ENCODE results near the gene PSMD1.

PSMD1 gene

GRCh38 chr2:231037202-231037730, 19.4 kb upstream of the PSMD1 start, which contains the start of gene C2orf72:
Gene C2orf72 (plus strand): TSS chr2:231037523. CDS start chr2:231037566, 43 bp downstream.
- H3K27ac ChIP-seq: no peak within 1 kb of the TSS
- H3K36me3 ChIP-seq (ENCODE audit: control insufficient read depth, insufficient read depth, low read length): no peaks in the 10 kb centered on the region
- H3K9ac ChIP-seq: no peak within 1 kb of the TSS
- no peak within 1 kb of the TSS for H3K4me3 ChIP-seq (ENCODE audit: low read depth, low read length)
- no peaks in the 10 kb centered on the region for H3K27me3 ChIP-seq (ENCODE audit: control insufficient read depth, insufficient read depth, low read length)
- H2AFZ ChIP-seq: peak within 1 kb of the TSS; percentile 93
- H3K79me2 ChIP-seq: no peaks in the 10 kb centered on the region
- no peaks in the 10 kb centered on the region for H3K4me1 ChIP-seq
- peak within 1 kb of the TSS; percentile 53 for H3K4me2 ChIP-seq (ENCODE audit: low read length)
- TF ChIP-seq, protein P1, sequence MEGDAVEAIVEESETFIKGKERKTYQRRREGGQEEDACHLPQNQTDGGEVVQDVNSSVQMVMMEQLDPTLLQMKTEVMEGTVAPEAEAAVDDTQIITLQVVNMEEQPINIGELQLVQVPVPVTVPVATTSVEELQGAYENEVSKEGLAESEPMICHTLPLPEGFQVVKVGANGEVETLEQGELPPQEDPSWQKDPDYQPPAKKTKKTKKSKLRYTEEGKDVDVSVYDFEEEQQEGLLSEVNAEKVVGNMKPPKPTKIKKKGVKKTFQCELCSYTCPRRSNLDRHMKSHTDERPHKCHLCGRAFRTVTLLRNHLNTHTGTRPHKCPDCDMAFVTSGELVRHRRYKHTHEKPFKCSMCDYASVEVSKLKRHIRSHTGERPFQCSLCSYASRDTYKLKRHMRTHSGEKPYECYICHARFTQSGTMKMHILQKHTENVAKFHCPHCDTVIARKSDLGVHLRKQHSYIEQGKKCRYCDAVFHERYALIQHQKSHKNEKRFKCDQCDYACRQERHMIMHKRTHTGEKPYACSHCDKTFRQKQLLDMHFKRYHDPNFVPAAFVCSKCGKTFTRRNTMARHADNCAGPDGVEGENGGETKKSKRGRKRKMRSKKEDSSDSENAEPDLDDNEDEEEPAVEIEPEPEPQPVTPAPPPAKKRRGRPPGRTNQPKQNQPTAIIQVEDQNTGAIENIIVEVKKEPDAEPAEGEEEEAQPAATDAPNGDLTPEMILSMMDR (IDR thresholded peaks at IDR 0.05): no peak
- H3K9me3 ChIP-seq (ENCODE audit: control insufficient read depth, low read length): no peaks in the 10 kb centered on the region

DNA sequence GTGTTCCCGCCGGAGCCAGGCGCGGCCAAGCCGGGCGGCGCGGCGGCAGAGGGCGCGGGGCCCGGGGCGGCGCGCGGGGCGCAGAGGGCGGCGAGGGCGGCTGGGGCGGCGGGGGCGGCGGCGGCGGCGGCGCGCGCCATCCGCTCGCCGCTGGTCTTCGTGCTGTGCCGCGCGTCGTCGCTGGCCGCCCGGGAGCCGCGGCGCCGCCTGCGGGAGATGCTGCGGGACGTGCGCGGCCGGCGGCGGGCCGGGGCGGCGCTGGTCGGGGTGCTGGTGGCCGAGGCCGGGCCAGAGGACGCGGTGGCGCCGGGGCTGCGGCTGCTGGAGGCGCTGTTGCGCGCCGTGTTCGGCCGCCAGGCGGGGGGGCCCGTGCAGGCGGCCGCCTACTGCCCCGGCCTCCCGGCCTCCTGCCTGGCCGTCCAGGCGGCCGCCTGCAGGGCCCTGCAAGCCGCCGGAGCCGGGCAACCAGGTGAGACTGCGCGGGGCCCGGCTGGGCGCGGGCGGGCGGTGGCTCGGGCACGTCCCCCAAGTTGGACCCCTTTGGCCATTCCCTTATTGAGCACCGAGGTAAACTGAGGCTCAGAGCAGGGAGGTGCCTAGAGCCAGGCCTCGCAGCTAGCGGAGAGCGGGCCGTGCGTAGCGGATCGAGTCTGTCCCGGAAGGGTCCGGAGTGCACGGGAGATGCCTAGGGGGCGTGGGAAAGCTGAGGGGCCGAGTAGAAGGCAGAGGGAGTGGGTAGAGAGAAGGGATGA, 18.8 kb upstream of the PSMD1 start:
- H3K4me3 ChIP-seq (ENCODE audit: low read depth, low read length): no peak overlapping the region
- no peaks in the 10 kb centered on the region for H3K27me3 ChIP-seq (ENCODE audit: control insufficient read depth, insufficient read depth, low read length)
- H3K4me1 ChIP-seq: no peaks in the 10 kb centered on the region

DNA sequence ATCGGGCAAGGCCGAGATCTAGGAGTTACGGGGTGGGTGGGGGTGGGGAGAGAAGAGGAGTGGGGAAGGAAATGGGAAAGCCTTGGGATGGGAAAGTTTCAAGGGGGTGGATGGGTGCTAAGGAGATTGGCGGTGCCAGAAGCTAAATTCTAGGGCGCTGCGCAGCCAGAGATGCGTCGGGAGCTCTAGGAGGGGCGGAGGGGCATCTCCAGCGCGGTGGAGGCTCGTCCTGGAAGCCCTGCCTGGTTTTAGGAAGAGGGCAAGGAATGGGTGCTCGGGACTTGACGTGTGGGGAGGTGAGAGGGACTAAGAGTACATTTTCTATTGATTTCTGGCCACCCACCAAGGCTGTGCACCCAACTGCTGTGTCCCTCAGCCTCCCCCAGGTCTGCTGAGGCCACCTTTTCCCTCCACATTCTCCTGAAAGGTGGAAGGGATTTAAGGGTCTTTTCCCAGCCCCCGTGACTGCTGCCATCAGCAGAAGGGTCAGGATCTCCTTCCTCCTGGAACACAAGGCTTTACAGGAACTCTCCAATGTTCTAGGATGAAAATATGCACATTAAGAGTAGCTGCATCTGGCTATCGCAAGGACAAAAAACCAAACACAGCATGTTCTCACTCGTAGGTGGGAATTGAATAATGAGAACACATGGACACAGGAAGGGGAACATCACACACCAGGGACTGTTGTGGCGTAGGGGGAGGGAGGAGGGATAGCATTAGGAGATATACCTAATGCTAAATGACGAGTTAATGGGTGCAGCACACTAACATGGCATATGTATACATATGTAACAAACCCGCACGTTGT, 18.0 kb upstream of the PSMD1 start:
- Histone ChIP-seq H3K4me3 (ENCODE audit: low read depth, low read length) (no peak overlapping the region), H3K9me3 (ENCODE audit: control insufficient read depth, low read length) (no peaks in the 10 kb centered on the region), H3K27ac (no peak overlapping the region), H3K36me3 (ENCODE audit: control insufficient read depth, insufficient read depth, low read length) (no peaks in the 10 kb centered on the region), H3K27me3 (ENCODE audit: control insufficient read depth, insufficient read depth, low read length) (no peaks in the 10 kb centered on the region), H3K79me2 (no peaks in the 10 kb centered on the region), H3K4me1 (no peaks in the 10 kb centered on the region), H2AFZ (peak overlapping the region; percentile 93), H3K9ac (no peak overlapping the region), H3K4me2 (ENCODE audit: low read length) (peak overlapping the region; percentile 50)
- TF ChIP-seq, protein P1 (IDR thresholded peaks at IDR 0.05): no peak

More for the DNA sequence above, 18.8 kb upstream of the PSMD1 start:
- Histone ChIP-seq H2AFZ (peak overlapping the region; percentile 93), H3K79me2 (no peaks in the 10 kb centered on the region), H3K27ac (no peak overlapping the region), H3K9me3 (ENCODE audit: control insufficient read depth, low read length) (no peaks in the 10 kb centered on the region), H3K9ac (no peak overlapping the region), H3K4me2 (ENCODE audit: low read length) (peak overlapping the region; percentile 50), H3K36me3 (ENCODE audit: control insufficient read depth, insufficient read depth, low read length) (no peaks in the 10 kb centered on the region)
- TF ChIP-seq, protein P1 (IDR thresholded peaks at IDR 0.05): no peak

GRCh38 chr2:231039294-231039664, 17.4 kb upstream of the PSMD1 start:
- Histone ChIP-seq H3K4me3 (ENCODE audit: low read depth, low read length) (no peak overlapping the region), H3K36me3 (ENCODE audit: control insufficient read depth, insufficient read depth, low read length) (no peaks in the 10 kb centered on the region), H3K4me2 (ENCODE audit: low read length) (no peak overlapping the region), H3K27me3 (ENCODE audit: control insufficient read depth, insufficient read depth, low read length) (no peaks in the 10 kb centered on the region), H3K79me2 (no peaks in the 10 kb centered on the region), H3K9me3 (ENCODE audit: control insufficient read depth, low read length) (no peaks in the 10 kb centered on the region), H3K4me1 (no peaks in the 10 kb centered on the region), H3K9ac (no peak overlapping the region), H2AFZ (no peak overlapping the region), H3K27ac (no peak overlapping the region)
- TF ChIP-seq, protein P1 (IDR thresholded peaks at IDR 0.05): no peak

All from parathyroid adenoma (tissue), 2 donors.